ENCODE data around the gene AZIN2.
A peak's percentile ranks its signal among the peaks of the same experiment; 100 is the strongest.

- TF ChIP-seq TAF1 (IDR thresholded peaks at IDR 0.05; ENCODE audit: borderline replicate concordance, low read depth, low read length), result peak; percentile 43; the same call in 1 of the 2 replicates
- peak; percentile 71; the same call in 1 of the 2 replicates for TF ChIP-seq POLR2A (IDR thresholded peaks at IDR 0.05; ENCODE audit: low read depth, low read length)
Observed at GRCh38 chr1:33080885-33081553, at the start of gene AZIN2.
